DND-41 (cell line): ENCODE results near the gene HOOK2.

Source experiments
- ATAC-seq: fragments of 200-7000 bp; cut with Tn5 transposase; 3 replicates; pipeline ENCODE4 v1.9.1; 2021; ENCODE audit warnings: low read depth; ENCODE audit not compliant: insufficient read depth
- DNase-seq: peaks from one replicate; pipeline ENCODE4 v3.0.0-alpha.2; 2020
- H2AFZ ChIP-seq: 2 replicates; pipeline ENCODE4 v1.6.0; 2012; ENCODE audit warnings: low read depth, low read length
- H3K27ac ChIP-seq: 2 replicates; pipeline ENCODE4 v1.5.1; 2012; ENCODE audit warnings: low read length, inconsistent platforms
- H3K27me3 ChIP-seq: fragments of 200-600 bp; sonication (generic); 2 replicates; pipeline ENCODE4 v1.6.0; 2012; ENCODE audit warnings: low read length, mild to moderate bottlenecking, inconsistent platforms; ENCODE audit not compliant: insufficient read depth, poor library complexity
- H3K36me3 ChIP-seq: 2 replicates; pipeline ENCODE4 v1.5.1; 2012; ENCODE audit warnings: low read length, inconsistent platforms; ENCODE audit not compliant: insufficient read depth
- H3K4me1 ChIP-seq: 2 replicates; pipeline ENCODE4 v1.5.1; 2012; ENCODE audit warnings: mild to moderate bottlenecking, low read length; ENCODE audit not compliant: insufficient read depth
- H3K4me2 ChIP-seq: 2 replicates; pipeline ENCODE4 v1.6.0; 2012; ENCODE audit warnings: mild to moderate bottlenecking, moderate library complexity, low read length, inconsistent platforms; ENCODE audit not compliant: insufficient read depth
- H3K4me3 ChIP-seq, 2 experiments: fragments of 200-600 bp in 1 of 2; shearing (Covaris generic) in 1 of 2; 2 replicates each; pipeline ENCODE4 v1.5.1; 2012 to 2016; ENCODE audit warnings: inconsistent platforms in 2 of 2, low read length in 2 of 2, mild to moderate bottlenecking in 2 of 2, low read depth in 1 of 2, moderate library complexity in 1 of 2
- H3K79me2 ChIP-seq: 2 replicates; pipeline ENCODE4 v1.6.0; 2012; ENCODE audit warnings: low read length, inconsistent platforms; ENCODE audit not compliant: insufficient read depth
- H3K9ac ChIP-seq: 2 replicates; pipeline ENCODE4 v1.6.0; 2012; ENCODE audit warnings: low read depth, mild to moderate bottlenecking, inconsistent platforms, low read length, moderate library complexity
- H3K9me3 ChIP-seq: 2 replicates; pipeline ENCODE4 v1.5.1; 2012; ENCODE audit warnings: low read length, moderate library complexity, mild to moderate bottlenecking, inconsistent platforms; ENCODE audit not compliant: insufficient read depth, severe bottlenecking
- H4K20me1 ChIP-seq: 2 replicates; pipeline ENCODE4 v1.6.0; 2012; ENCODE audit warnings: low read length; ENCODE audit not compliant: insufficient read depth
- EZH2 ChIP-seq: IDR thresholded peaks from 3 replicates; pipeline ENCODE4 v1.6.1; 2012; ENCODE audit warnings: borderline replicate concordance, low read depth, mild to moderate bottlenecking, moderate library complexity, low read length, inconsistent platforms; ENCODE audit not compliant: severe bottlenecking
- TF ChIP-seq, protein P1 (sequence below): IDR thresholded peaks from 2 replicates; pipeline ENCODE4 v1.5.1; 2012; ENCODE audit warnings: borderline replicate concordance, low read length, moderate library complexity, mild to moderate bottlenecking; ENCODE audit not compliant: poor library complexity, severe bottlenecking; ENCODE audit errors: extremely low read depth

Gene HOOK2

DNA sequence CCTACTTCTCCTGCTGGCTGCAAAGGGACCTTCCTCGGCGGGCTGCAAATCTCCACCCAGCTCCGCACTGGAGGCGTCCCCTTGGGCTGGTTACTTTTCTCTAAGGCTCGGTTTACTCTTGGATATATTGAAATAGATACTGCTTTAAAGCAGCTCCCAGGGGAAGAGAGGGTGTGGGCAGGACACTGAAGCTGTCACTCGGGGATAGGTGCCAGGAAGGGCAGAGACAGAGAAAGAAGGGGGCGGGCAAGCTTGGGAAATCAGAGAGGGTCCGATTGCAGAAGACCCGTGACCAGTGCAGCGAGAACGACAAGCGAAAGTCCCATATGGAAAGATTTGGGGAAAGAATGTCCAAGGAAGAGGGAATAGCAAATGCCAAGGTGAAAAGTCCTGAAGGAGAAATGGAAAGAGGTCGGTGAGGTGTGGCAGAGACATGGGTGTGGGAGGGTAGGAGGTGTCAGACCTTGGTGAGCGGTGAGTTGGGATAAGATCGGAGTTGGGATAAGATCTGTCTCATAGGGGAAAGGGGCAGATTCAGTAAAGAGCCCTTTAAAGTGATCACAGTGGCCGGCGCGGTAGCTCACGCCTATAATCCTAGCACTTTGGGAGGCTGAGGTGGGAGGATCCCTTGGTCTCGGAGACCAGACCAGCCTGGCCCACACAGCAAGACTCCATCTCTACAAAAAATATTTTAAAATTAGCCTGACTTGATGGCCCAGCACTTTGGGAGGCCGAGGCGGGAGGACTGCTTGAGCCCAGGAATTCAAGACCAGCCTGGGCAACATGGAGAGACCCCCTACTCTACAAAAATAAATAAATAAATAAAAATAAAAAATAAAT lies 27.1 kb upstream of the HOOK2 start:
- DNase-seq (no peak), ATAC-seq (no peak)
- no peak overlapping the region for H3K4me2 ChIP-seq
- no peak overlapping the region for H3K27ac ChIP-seq
- peaks cover 4% of the 10 kb centered on the region; the same call in 1 of the 2 replicates for H3K36me3 ChIP-seq
- H3K4me3 ChIP-seq, result no peak overlapping the region
- TF ChIP-seq, protein P1, sequence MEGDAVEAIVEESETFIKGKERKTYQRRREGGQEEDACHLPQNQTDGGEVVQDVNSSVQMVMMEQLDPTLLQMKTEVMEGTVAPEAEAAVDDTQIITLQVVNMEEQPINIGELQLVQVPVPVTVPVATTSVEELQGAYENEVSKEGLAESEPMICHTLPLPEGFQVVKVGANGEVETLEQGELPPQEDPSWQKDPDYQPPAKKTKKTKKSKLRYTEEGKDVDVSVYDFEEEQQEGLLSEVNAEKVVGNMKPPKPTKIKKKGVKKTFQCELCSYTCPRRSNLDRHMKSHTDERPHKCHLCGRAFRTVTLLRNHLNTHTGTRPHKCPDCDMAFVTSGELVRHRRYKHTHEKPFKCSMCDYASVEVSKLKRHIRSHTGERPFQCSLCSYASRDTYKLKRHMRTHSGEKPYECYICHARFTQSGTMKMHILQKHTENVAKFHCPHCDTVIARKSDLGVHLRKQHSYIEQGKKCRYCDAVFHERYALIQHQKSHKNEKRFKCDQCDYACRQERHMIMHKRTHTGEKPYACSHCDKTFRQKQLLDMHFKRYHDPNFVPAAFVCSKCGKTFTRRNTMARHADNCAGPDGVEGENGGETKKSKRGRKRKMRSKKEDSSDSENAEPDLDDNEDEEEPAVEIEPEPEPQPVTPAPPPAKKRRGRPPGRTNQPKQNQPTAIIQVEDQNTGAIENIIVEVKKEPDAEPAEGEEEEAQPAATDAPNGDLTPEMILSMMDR, result no peak
- TF ChIP-seq EZH2, result no peak
- no peaks in the 10 kb centered on the region for H3K9me3 ChIP-seq
- peaks cover 11% of the 10 kb centered on the region for H3K79me2 ChIP-seq
- H2AFZ ChIP-seq, result no peak overlapping the region
- no peak overlapping the region for H3K9ac ChIP-seq
- no peaks in the 10 kb centered on the region for H4K20me1 ChIP-seq
- H3K27me3 ChIP-seq, result no peaks in the 10 kb centered on the region
- peaks cover 14% of the 10 kb centered on the region for H3K4me1 ChIP-seq

DNA sequence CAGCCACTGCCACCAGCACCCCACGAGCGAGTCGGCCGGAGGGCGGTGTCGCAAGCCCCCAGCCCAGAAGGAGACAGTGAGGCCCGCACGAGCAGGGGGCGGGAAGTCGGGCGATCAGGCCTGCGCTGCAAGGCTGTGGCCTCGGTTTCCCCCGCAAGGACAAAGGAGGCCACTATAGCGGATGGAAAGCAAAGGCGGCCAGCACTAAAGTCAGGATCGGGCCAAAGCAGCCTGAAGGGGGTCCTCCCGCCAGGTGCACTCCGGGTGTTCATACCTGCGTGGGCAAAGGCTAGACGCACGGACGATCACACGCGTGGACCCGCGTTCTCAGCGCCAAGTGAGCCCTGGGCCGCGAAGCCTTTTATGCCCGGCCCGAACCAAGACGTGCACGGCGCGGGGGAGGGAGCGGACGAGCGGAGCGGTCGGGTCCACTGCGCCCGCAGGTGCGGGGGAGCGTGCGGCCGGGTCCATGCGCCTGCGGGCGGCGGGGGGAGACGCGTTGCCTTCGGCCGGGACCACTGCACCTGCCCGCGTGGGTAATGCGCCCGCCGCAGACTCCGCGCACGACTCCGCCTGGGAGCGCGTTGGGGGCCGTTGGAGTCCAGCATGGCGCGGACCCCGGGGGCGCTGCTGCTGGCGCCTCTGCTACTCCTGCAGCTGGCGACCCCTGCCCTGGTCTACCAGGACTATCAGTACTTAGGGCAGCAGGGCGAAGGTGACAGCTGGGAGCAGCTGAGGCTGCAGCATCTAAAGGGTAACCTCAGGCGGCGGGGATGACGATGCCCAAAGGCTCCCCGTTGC lies 26.3 kb upstream of the HOOK2 start, which contains the start of the genes PRDX2 and THSD8:
TSS of gene PRDX2 (minus strand) at position 335 of the 801 bp plus-strand sequence. CDS start 539 bp downstream, outside the sequence.
TSS of gene THSD8 (plus strand) at position 604 of the 801 bp plus-strand sequence. CDS start at position 607, 3 bp downstream.
- H3K4me3 ChIP-seq, result no peak within 1 kb of the TSS
- no peak within 1 kb of the TSS for H3K27ac ChIP-seq
- ATAC-seq, result peak; percentile 54

DNA sequence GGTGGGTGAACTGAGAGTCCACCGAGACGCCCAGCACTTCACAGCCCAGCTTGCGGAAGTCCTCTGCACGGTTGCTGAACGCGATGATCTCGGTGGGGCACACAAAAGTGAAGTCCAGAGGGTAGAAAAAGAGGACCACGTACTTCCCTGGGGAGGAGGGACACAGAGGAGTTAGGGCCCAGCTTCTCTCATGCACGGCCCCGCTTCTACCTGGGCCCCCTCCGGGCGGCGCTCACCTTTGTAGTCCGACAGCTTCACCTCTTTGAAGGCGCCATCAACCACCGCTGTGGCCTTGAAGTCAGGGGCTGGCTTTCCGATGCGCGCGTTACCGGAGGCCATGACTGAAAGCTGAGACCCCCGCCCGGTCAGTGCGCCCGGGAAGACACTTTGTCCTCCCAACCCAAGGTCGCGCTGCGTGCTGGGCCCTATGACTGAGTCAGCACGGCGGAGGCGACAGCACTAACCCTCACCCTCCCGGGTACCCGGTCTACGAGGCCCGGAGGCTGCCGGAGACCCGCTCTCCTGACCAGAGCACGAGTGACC lies 25.6 kb upstream of the HOOK2 start:
- Histone ChIP-seq H3K4me2 (no peak overlapping the region), H3K36me3 (no peaks in the 10 kb centered on the region), H3K9ac (no peak overlapping the region), H3K9me3 (no peaks in the 10 kb centered on the region), H4K20me1 (no peaks in the 10 kb centered on the region), H3K4me1 (peaks cover 11% of the 10 kb centered on the region), H3K27ac (no peak overlapping the region), H3K79me2 (no peaks in the 10 kb centered on the region), H2AFZ (no peak overlapping the region), H3K4me3 (no peak overlapping the region), H3K27me3 (no peaks in the 10 kb centered on the region)
- TF ChIP-seq, protein P1, result no peak
- no peak for TF ChIP-seq EZH2
- DNase-seq (no peak), ATAC-seq (no peak)

More for the DNA sequence above, 26.3 kb upstream of the HOOK2 start, which contains the start of the genes PRDX2 and THSD8:
- Histone ChIP-seq H3K9me3 (no peaks in the 10 kb centered on the region), H4K20me1 (no peaks in the 10 kb centered on the region), H3K4me1 (peaks cover 9% of the 10 kb centered on the region), H2AFZ (no peak within 1 kb of the TSS), H3K27me3 (no peaks in the 10 kb centered on the region), H3K36me3 (no peaks in the 10 kb centered on the region; the same call in 1 of the 2 replicates), H3K79me2 (peaks cover 3% of the 10 kb centered on the region), H3K4me2 (no peak within 1 kb of the TSS), H3K9ac (no peak within 1 kb of the TSS)
- TF ChIP-seq, protein P1, result no peak
- no peak for TF ChIP-seq EZH2
- DNase-seq, result peak; percentile 73
